ENCODE measurements around the gene PRLR.

GRCh38 chr5:35202319-35203111 lies 27.8 kb downstream of the PRLR start:
- TF ChIP-seq CTCF (conservative IDR thresholded peaks at IDR 0.05) (peak; percentile 79), ZFX (IDR thresholded peaks at IDR 0.05) (no peak)

All from C4-2B (cell line).